CD14-positive monocyte (primary cell): ENCODE results near the gene RYR2. TPM values are rescaled to one million over a fixed set of nuclear protein-coding genes. Genes with fewer than 3 reads are reported as not detected.

Experiments
- DNase-seq, 3 donors: peaks; one replicate each; pipeline ENCODE4 v3.0.0-alpha.2; 2011 to 2022
- H2AFZ ChIP-seq: 2 replicates; pipeline ENCODE4 v1.6.0; 2012; ENCODE audit warnings: mild to moderate bottlenecking, low read depth, low read length, inconsistent platforms; ENCODE audit not compliant: insufficient read depth, poor library complexity, severe bottlenecking
- H3K27ac ChIP-seq, 2 donors: 1 replicate in 1 of 2; 2 replicates in 1 of 2; pipeline ENCODE4 v1.5.1; 2012 to 2013; ENCODE audit warnings: low read length in 2 of 2, control low read depth in 1 of 2, inconsistent platforms in 1 of 2, low read depth in 1 of 2, mild to moderate bottlenecking in 1 of 2
- H3K27me3 ChIP-seq, 2 donors: one replicate each; pipeline versions ENCODE4 v1.6.0 to v1.6.1; 2011 to 2013; ENCODE audit warnings: low read length in 2 of 2; ENCODE audit not compliant: control insufficient read depth in 2 of 2, insufficient read depth in 2 of 2
- H3K36me3 ChIP-seq, 2 donors: replicated peaks in 1 of 2; 1 replicate in 1 of 2; 2 replicates in 1 of 2; pipeline versions ENCODE4 v1.5.1 to v1.6.1; 2012 to 2013; ENCODE audit warnings: low read length in 2 of 2, control low read depth in 1 of 2, inconsistent platforms in 1 of 2, mild to moderate bottlenecking in 1 of 2; ENCODE audit not compliant: insufficient read depth in 2 of 2, control insufficient read depth in 1 of 2
- H3K4me1 ChIP-seq, 2 donors: 1 replicate in 1 of 2; 2 replicates in 1 of 2; pipeline versions ENCODE4 v1.5.1 to v1.6.1; 2012 to 2013; ENCODE audit warnings: low read length in 2 of 2, control low read depth in 1 of 2, inconsistent platforms in 1 of 2, mild to moderate bottlenecking in 1 of 2, moderate library complexity in 1 of 2; ENCODE audit not compliant: insufficient read depth in 2 of 2, control insufficient read depth in 1 of 2
- H3K4me2 ChIP-seq: replicated peaks from 2 replicates; pipeline ENCODE3; 2012; ENCODE audit warnings: low read length, moderate library complexity, mild to moderate bottlenecking; ENCODE audit not compliant: poor library complexity, severe bottlenecking; ENCODE audit errors: extremely low read depth
- H3K4me3 ChIP-seq, 3 experiments: fragments of 200-600 bp in 1 of 3; sonication (generic) in 1 of 3; replicated peaks in 1 of 3; 1 replicate in 2 of 3; 2 replicates in 1 of 3; pipeline ENCODE4 v1.5.1; 2011 to 2013; ENCODE audit warnings: low read length in 3 of 3, mild to moderate bottlenecking in 3 of 3, control low read depth in 2 of 3, low read depth in 2 of 3, inconsistent platforms in 1 of 3, moderate library complexity in 1 of 3
- H3K79me2 ChIP-seq: 2 replicates; pipeline ENCODE4 v1.6.0; 2012; ENCODE audit warnings: mild to moderate bottlenecking, control low read depth, inconsistent platforms, low read length, moderate library complexity; ENCODE audit not compliant: insufficient read depth
- H3K9ac ChIP-seq: 2 replicates; pipeline ENCODE4 v1.6.0; 2017; ENCODE audit warnings: low read length, mild to moderate bottlenecking; ENCODE audit not compliant: insufficient read depth, poor library complexity, severe bottlenecking
- H3K9me3 ChIP-seq, 2 donors: replicated peaks in 1 of 2; 1 replicate in 1 of 2; 2 replicates in 1 of 2; pipeline versions ENCODE4 v1.5.1 to v1.6.1; 2012 to 2013; ENCODE audit warnings: low read length in 2 of 2, control low read depth in 1 of 2; ENCODE audit not compliant: control insufficient read depth in 1 of 2, insufficient read depth in 1 of 2
- H4K20me1 ChIP-seq: 2 replicates; pipeline ENCODE4 v1.6.0; 2012; ENCODE audit warnings: mild to moderate bottlenecking, low read length, control low read depth, moderate library complexity; ENCODE audit not compliant: insufficient read depth
- H3K27ac Mint-ChIP-seq, 7 donors: one replicate each; pipeline ENCODE4 v1.8.0; 2020; ENCODE audit warnings: mild to moderate bottlenecking in 7 of 7, mixed read lengths in 7 of 7, moderate library complexity in 6 of 7, inconsistent platforms in 2 of 7
- H3K27me3 Mint-ChIP-seq, 3 donors: one replicate each; pipeline ENCODE4 v1.8.0; 2021 to 2022; ENCODE audit warnings: low read depth in 3 of 3, mild to moderate bottlenecking in 3 of 3, mixed read lengths in 3 of 3, moderate library complexity in 3 of 3, inconsistent platforms in 1 of 3
- H3K36me3 Mint-ChIP-seq, 2 donors: one replicate each; pipeline ENCODE4 v1.8.0; 2020; ENCODE audit warnings: mixed read lengths in 2 of 2, inconsistent platforms in 1 of 2, mild to moderate bottlenecking in 1 of 2
- H3K4me1 Mint-ChIP-seq: one replicate; pipeline ENCODE4 v1.8.0; 2020; ENCODE audit warnings: mild to moderate bottlenecking, mixed read lengths
- H3K4me3 Mint-ChIP-seq, 2 donors: one replicate each; pipeline ENCODE4 v1.8.0; 2020; ENCODE audit warnings: mild to moderate bottlenecking in 2 of 2, mixed read lengths in 2 of 2, moderate library complexity in 1 of 2
- H3K9me3 Mint-ChIP-seq, 7 donors: one replicate each; pipeline ENCODE4 v1.8.0; 2020 to 2022; ENCODE audit warnings: mixed read lengths in 7 of 7, mild to moderate bottlenecking in 6 of 7, moderate library complexity in 6 of 7, inconsistent platforms in 2 of 7
- CTCF ChIP-seq: fragments of 200-600 bp; IDR thresholded peaks from one replicate; pipeline ENCODE4 v1.8.0; 2022; ENCODE audit warnings: antibody characterized with exemption, mild to moderate bottlenecking
- WGBS: methylation state at CpG from one replicate; pipeline ENCODE4 v1.1.5; 2013; ENCODE audit warnings: missing lambda C conversion rate; ENCODE audit not compliant: insufficient coverage; 5-methylcytosine and 5-hydroxymethylcytosine counted together
- intact Hi-C, 2 donors: fragments of 100-400 bp; cut with micrococcal nuclease; formaldehyde crosslinking; loops; one replicate each; pipeline versions ENCODE4 v1.15.0 to v1.15.1; 2023
- polyA plus RNA-seq, 3 donors: library from polyadenylated mRNA; depleted of rRNA in 1 of 3; unstranded in 2 of 3; stranded (reverse) in 1 of 3; fragments of 300-500 nt in 2 of 3; fragments of >200 nt in 1 of 3; fragmentation: Illumina TruSeq in 2 of 3; gene quantifications; 1 replicate in 2 of 3; 2 replicates in 1 of 3; pipeline ENCODE4 v1.2.3, GENCODE V29; 2012 to 2021

Gene RYR2
- polyA plus RNA-seq, 3 donors, result not detected

DNA sequence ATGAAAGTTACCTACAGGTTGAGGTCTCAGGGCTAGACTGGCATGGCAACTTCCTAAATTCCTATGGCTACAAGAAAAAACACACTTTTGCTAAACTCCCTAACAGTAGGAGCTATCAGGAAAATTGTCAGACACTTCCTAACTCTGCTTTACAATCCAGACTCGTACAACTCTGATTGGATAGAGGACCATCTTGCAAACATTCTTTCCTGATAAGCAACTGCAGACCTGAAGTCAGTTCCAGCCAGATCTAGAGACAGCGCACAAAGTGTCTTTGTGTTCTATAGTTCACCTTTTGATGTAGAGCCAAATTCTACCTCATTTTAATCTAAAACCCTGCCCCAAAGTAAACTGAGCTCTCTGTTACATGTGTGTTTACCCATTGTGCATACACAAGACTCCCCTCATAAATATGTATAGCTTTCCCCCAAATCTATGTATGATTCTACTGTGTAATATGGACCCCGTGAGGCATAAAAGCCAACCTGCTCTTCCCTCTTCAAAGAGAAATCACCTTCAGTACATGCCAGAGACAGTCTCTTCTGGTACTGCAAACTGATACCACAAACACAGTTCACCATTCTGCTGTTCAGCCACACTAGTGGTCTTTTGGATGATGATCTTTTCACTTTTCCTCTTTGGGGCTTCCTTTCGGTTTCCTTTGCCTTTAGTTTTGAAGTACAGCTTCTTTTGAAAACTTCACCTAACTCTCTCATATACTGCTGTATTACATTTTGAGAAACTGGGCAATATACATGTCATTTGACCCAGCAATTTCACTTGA is 827.0 kb downstream of the RYR2 start:
- H3K9ac ChIP-seq, result no peak overlapping the region
- peaks cover 7% of the 10 kb centered on the region for H3K4me1 Mint-ChIP-seq
- no peaks in the 10 kb centered on the region for H3K79me2 ChIP-seq
- no peak overlapping the region for H3K4me3 ChIP-seq
- 85% methylated on average over 2 of the region's 4 CpGs for WGBS
- no peak for DNase-seq
- H2AFZ ChIP-seq, result no peak overlapping the region
- H4K20me1 ChIP-seq, result no peaks in the 10 kb centered on the region
- H3K36me3 ChIP-seq, result no peaks in the 10 kb centered on the region
- H3K9me3 ChIP-seq, result no peaks in the 10 kb centered on the region
- H3K9me3 Mint-ChIP-seq, result peaks cover 0 to 17% (median 2%) of the 10 kb centered on the region in 7 donors
- no peaks in the 10 kb centered on the region for H3K27me3 ChIP-seq
- no peak overlapping the region for H3K27ac ChIP-seq
- H3K4me1 ChIP-seq, result peaks cover 5% of the 10 kb centered on the region in 2 donors
- no peak for TF ChIP-seq CTCF
- no peak overlapping the region for H3K4me3 Mint-ChIP-seq
- no peak overlapping the region for H3K27ac Mint-ChIP-seq
- intact Hi-C loops, result no loop called here
- H3K27me3 Mint-ChIP-seq, result no peaks in the 10 kb centered on the region
- no peaks in the 10 kb centered on the region for H3K36me3 Mint-ChIP-seq
- no peak overlapping the region for H3K4me2 ChIP-seq

- Histone ChIP-seq H3K9ac (no peak overlapping the region), H3K36me3 (no peaks in the 10 kb centered on the region), H4K20me1 (no peaks in the 10 kb centered on the region), H3K27me3 (no peaks in the 10 kb centered on the region), H3K79me2 (no peaks in the 10 kb centered on the region), H3K4me1 (no peaks in the 10 kb centered on the region), H3K27ac (no peak overlapping the region), H3K4me3 (no peak overlapping the region), H3K4me2 (no peak overlapping the region), H3K9me3 (no peaks in the 10 kb centered on the region), H2AFZ (no peak overlapping the region)
- intact Hi-C loops, result no loop called here
- Mint-ChIP-seq H3K27me3 (peaks cover 0 to 2% (median 0%) of the 10 kb centered on the region in 3 donors), H3K4me3 (no peak overlapping the region), H3K27ac (no peak overlapping the region), H3K9me3 (peaks cover 0 to 17% (median 2%) of the 10 kb centered on the region in 7 donors), H3K4me1 (no peaks in the 10 kb centered on the region), H3K36me3 (no peaks in the 10 kb centered on the region)
- no peak for TF ChIP-seq CTCF
- 81% methylated on average over 3 of the region's 4 CpGs for WGBS
- DNase-seq, result no peak
Observed at GRCh38 chr1:237873487-237874211, 831.7 kb downstream of the RYR2 start.
